ENCODE data around the gene BLOC1S1. TPM values are rescaled to one million over a fixed set of nuclear protein-coding genes. Genes with fewer than 3 reads are reported as not detected.
A peak's percentile ranks its signal among the peaks of the same experiment; 100 is the strongest.

Gene BLOC1S1
- total RNA-seq, 1 donor from 2014 or later = 51.0 TPM

- no peaks in the 10 kb centered on the region for H3K9me3 Mint-ChIP-seq (ENCODE audit: unreplicated experiment)
- H3K4me3 Mint-ChIP-seq (ENCODE audit: unreplicated experiment) = peak within 1 kb of the TSS; percentile 85
- Histone ChIP-seq H3K4me1 (ENCODE audit: insufficient read depth, low read length) (peaks cover 20% of the 10 kb centered on the region), H3K9me3 (ENCODE audit: insufficient read depth, low read depth, low read length) (no peaks in the 10 kb centered on the region), H3K79me2 (ENCODE audit: insufficient read depth, low read length) (peaks cover 32% of the 10 kb centered on the region), H3K27me3 (ENCODE audit: insufficient read depth, low read length) (peaks cover 3% of the 10 kb centered on the region), H3K4me3 (ENCODE audit: insufficient read depth, low read depth, low read length) (peak within 1 kb of the TSS; percentile 55), H2AFZ (ENCODE audit: low read depth, low read length) (peak within 1 kb of the TSS; percentile 76), H3K4me2 (ENCODE audit: low read length) (peak within 1 kb of the TSS; percentile 90), H3K36me3 (ENCODE audit: insufficient read depth, low read length) (no peaks in the 10 kb centered on the region), H3K9ac (ENCODE audit: low read length) (peak within 1 kb of the TSS; percentile 33), H3K27ac (ENCODE audit: low read depth, low read length) (no peak within 1 kb of the TSS), H4K20me1 (ENCODE audit: insufficient read depth, low read length) (no peaks in the 10 kb centered on the region)
- H3K4me1 Mint-ChIP-seq (ENCODE audit: low read depth, unreplicated experiment) = peaks cover 23% of the 10 kb centered on the region
- H3K27ac Mint-ChIP-seq (ENCODE audit: unreplicated experiment) = peak within 1 kb of the TSS; percentile 47
- H3K36me3 Mint-ChIP-seq (ENCODE audit: low read depth, unreplicated experiment) = no peaks in the 10 kb centered on the region
- FAIRE-seq = no peak
- peaks cover 33% of the 10 kb centered on the region for H3K27me3 Mint-ChIP-seq (ENCODE audit: low read depth, unreplicated experiment)
- no peak for TF ChIP-seq EZH2 (IDR thresholded peaks at IDR 0.05; ENCODE audit: insufficient read depth, low read length)
- TF ChIP-seq CTCF (IDR thresholded peaks at IDR 0.05; ENCODE audit: insufficient read depth, low read depth, low read length) = no peak
- DNase-seq (ENCODE audit: low read depth) = no peak
Observed at GRCh38 chr12:55707841-55708694, 7.8 kb upstream of the BLOC1S1 start, which contains the start of gene ITGA7. Gene ITGA7, minus strand, starts transcription at chr12:55707904. Its CDS starts 222 bp downstream, at chr12:55707682.

GRCh38 chr12:55708695-55709233, 7.1 kb upstream of the BLOC1S1 start:
- H3K27me3 ChIP-seq (ENCODE audit: insufficient read depth, low read length) = peaks cover 3% of the 10 kb centered on the region

More at GRCh38 chr12:55708695-55709233, 7.1 kb upstream of the BLOC1S1 start:
- Histone ChIP-seq H4K20me1 (ENCODE audit: insufficient read depth, low read length) (no peaks in the 10 kb centered on the region), H3K36me3 (ENCODE audit: insufficient read depth, low read length) (no peaks in the 10 kb centered on the region), H3K27ac (ENCODE audit: low read depth, low read length) (no peak overlapping the region), H3K79me2 (ENCODE audit: insufficient read depth, low read length) (peaks cover 25% of the 10 kb centered on the region), H3K9me3 (ENCODE audit: insufficient read depth, low read depth, low read length) (no peaks in the 10 kb centered on the region), H3K4me3 (ENCODE audit: insufficient read depth, low read depth, low read length) (no peak overlapping the region), H3K9ac (ENCODE audit: low read length) (peak overlapping the region; percentile 21), H3K4me2 (ENCODE audit: low read length) (peak overlapping the region; percentile 90), H3K4me1 (ENCODE audit: insufficient read depth, low read length) (peaks cover 22% of the 10 kb centered on the region), H2AFZ (ENCODE audit: low read depth, low read length) (peak overlapping the region; percentile 22)
- Mint-ChIP-seq H3K4me3 (ENCODE audit: unreplicated experiment) (peak overlapping the region; percentile 85), H3K36me3 (ENCODE audit: low read depth, unreplicated experiment) (no peaks in the 10 kb centered on the region), H3K27ac (ENCODE audit: unreplicated experiment) (peak overlapping the region; percentile 47), H3K27me3 (ENCODE audit: low read depth, unreplicated experiment) (peaks cover 35% of the 10 kb centered on the region), H3K4me1 (ENCODE audit: low read depth, unreplicated experiment) (peaks cover 22% of the 10 kb centered on the region), H3K9me3 (ENCODE audit: unreplicated experiment) (no peaks in the 10 kb centered on the region)
- TF ChIP-seq CTCF (IDR thresholded peaks at IDR 0.05; ENCODE audit: insufficient read depth, low read depth, low read length) (no peak), EZH2 (IDR thresholded peaks at IDR 0.05; ENCODE audit: insufficient read depth, low read length) (no peak)
- FAIRE-seq (no peak), DNase-seq (ENCODE audit: low read depth) (no peak)
